ENCODE results near the gene TMEM259. TPM values are rescaled to one million over a fixed set of nuclear protein-coding genes. Genes with fewer than 3 reads are reported as not detected.

TMEM259 gene
- total RNA-seq, 1 experiment from 2014 or later = 171 TPM

DNA sequence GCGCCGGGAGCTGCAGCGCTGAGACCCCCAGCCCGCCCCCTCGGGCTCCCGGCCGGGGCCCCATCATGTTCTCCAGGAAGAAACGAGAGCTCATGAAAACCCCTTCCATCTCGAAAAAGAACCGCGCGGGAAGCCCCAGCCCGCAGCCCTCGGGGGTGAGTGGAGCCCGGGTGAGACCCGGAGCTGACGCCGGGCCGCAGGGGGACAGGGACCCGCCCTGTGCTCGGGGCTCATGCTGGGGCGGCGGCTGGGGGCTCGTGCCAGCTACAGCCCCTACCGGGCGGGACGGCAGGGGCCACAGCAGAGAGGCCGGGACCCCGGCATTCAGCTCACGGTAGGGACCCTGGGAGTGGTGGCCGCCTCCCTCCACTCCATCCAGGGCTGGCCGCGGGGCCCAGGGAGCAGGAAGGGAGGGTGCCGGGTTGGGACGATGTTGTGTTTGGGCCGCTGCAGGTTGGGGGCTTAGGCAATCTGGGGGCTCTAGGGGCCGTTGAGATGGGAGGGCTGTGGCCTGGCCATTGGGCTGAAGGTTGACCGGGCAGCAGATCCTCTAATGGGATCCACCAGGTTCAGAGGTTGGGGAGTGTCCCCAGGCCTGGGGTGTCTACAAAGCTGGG is 46.5 kb upstream of the TMEM259 start:
- Histone ChIP-seq H4K5ac (ENCODE audit: insufficient read length, low read depth, low read length) (no peak overlapping the region), H4K91ac (ENCODE audit: insufficient read length, low read depth, low read length) (no peak overlapping the region), H2BK15ac (ENCODE audit: low read depth, low read length) (no peak overlapping the region), H4K8ac (replicated peaks; ENCODE audit: insufficient read length, low read depth, low read length) (no peak overlapping the region), H2BK5ac (ENCODE audit: insufficient read length, low read length) (no peak overlapping the region), H2BK20ac (ENCODE audit: low read depth, low read length, poor library complexity, severe bottlenecking) (no peak overlapping the region), H3K9me3 (ENCODE audit: control insufficient read depth, low read depth, low read length) (no peaks in the 10 kb centered on the region), H2AFZ (ENCODE audit: low read length) (no peak overlapping the region), H3K14ac (ENCODE audit: insufficient read depth, low read length) (no peak overlapping the region), H3K56ac (ENCODE audit: insufficient read length, low read depth, low read length) (no peak overlapping the region), H3K79me1 (ENCODE audit: insufficient read depth, low read depth, low read length, poor library complexity, severe bottlenecking) (no peaks in the 10 kb centered on the region), H4K20me1 (ENCODE audit: control insufficient read depth, insufficient read depth, insufficient read length) (no peaks in the 10 kb centered on the region), H3T11ph (ENCODE audit: low read length) (no peak overlapping the region), H3K4me2 (ENCODE audit: insufficient read depth, insufficient read length, low read length) (peak overlapping the region; percentile 32), H3K23me2 (ENCODE audit: insufficient read length, low read depth, low read length, poor library complexity, severe bottlenecking) (peaks cover 24% of the 10 kb centered on the region), H2AK5ac (ENCODE audit: insufficient read length, low read length) (no peak overlapping the region), H2BK12ac (ENCODE audit: insufficient read length, low read depth, low read length) (no peak overlapping the region), H2BK120ac (ENCODE audit: low read depth, low read length, poor library complexity, severe bottlenecking) (no peak overlapping the region), H3K4me1 (ENCODE audit: insufficient read depth, low read length) (peaks cover 5% of the 10 kb centered on the region; the same call in 1 of the 2 replicates), H3K79me2 (ENCODE audit: insufficient read depth, low read length) (no peaks in the 10 kb centered on the region), H3K27me3 (ENCODE audit: insufficient read depth, low read length) (no peaks in the 10 kb centered on the region; the same call in 1 of the 2 replicates), H3K9ac (ENCODE audit: extremely low read depth, insufficient read length, low read length) (no peak overlapping the region), H3K23ac (ENCODE audit: insufficient read length, low read depth, low read length) (no peak overlapping the region), H3K27ac (ENCODE audit: insufficient read length, low read depth, low read length) (no peak overlapping the region), H3K18ac (ENCODE audit: insufficient read length, low read depth, low read length) (no peak overlapping the region), H3K4ac (ENCODE audit: low read depth, low read length) (no peak overlapping the region)
- peak overlapping the region; percentile 53 to 76 for H3K4me3 Mint-ChIP-seq
- peaks cover 0 to 2% (median 0%) of the 10 kb centered on the region in 3 experiments; a peak in 2 of 7 replicates for H3K36me3 Mint-ChIP-seq (ENCODE audit: insufficient read depth in 1 of 3, low read depth in 3 of 3)
- DNase-seq = no peak
- H3K9me3 Mint-ChIP-seq = no peaks in the 10 kb centered on the region
- peaks cover 15 to 34% of the 10 kb centered on the region in 2 experiments for H3K4me1 Mint-ChIP-seq
- no peak for TF ChIP-seq CTCF (conservative IDR thresholded peaks at IDR 0.05)
- no peak overlapping the region for H3K27ac Mint-ChIP-seq
- no CpG with 5 or more reads among the region's 38 CpGs for WGBS (ENCODE audit: extremely low coverage, insufficient read length, low lambda C conversion rate)
- peaks cover 50% of the 10 kb centered on the region for H3K27me3 Mint-ChIP-seq (ENCODE audit: low read depth)

All from H9 (cell line).